NCI-H748 (cell line): ENCODE data around the gene LRRC26.

Source experiments
- DNase-seq: peaks from one replicate; lab custom pipeline; 2025; ENCODE audit not compliant: unreplicated experiment; lab: John Stamatoyannopoulos, UW

The LRRC26 gene

GRCh38 chr9:137169896-137170358, at the start of gene LRRC26:
Gene LRRC26, minus strand, starts transcription at chr9:137170051. Its CDS starts 108 bp downstream, at chr9:137169943.
- no peak for DNase-seq

- no peak for DNase-seq
Measured at GRCh38 chr9:137218754-137219271, 49.0 kb upstream of the LRRC26 start.

GRCh38 chr9:137218212-137218753, 48.4 kb upstream of the LRRC26 start:
- DNase-seq = no peak

GRCh38 chr9:137217276-137218211, 47.7 kb upstream of the LRRC26 start:
- peak; percentile 45 for DNase-seq

GRCh38 chr9:137216188-137216965, 46.5 kb upstream of the LRRC26 start:
- no peak for DNase-seq

- no peak for DNase-seq
Measured at GRCh38 chr9:137215196-137215986, 45.5 kb upstream of the LRRC26 start.

- no peak for DNase-seq
Measured at GRCh38 chr9:137214620-137215019, 44.8 kb upstream of the LRRC26 start.

GRCh38 chr9:137213160-137214060, 43.6 kb upstream of the LRRC26 start:
- no peak for DNase-seq

GRCh38 chr9:137212520-137212919, 42.7 kb upstream of the LRRC26 start:
- no peak for DNase-seq

GRCh38 chr9:137211532-137211931, 41.7 kb upstream of the LRRC26 start:
- no peak for DNase-seq

- DNase-seq = no peak
Measured at GRCh38 chr9:137206602-137207001, 36.8 kb upstream of the LRRC26 start.

- DNase-seq = peak; percentile 87
Measured at GRCh38 chr9:137205126-137206069, 35.5 kb upstream of the LRRC26 start, which contains the start of the genes NDOR1 and TMEM203. Gene NDOR1, plus strand, starts transcription at chr9:137205700. Its CDS starts 78 bp downstream, at chr9:137205778. Gene TMEM203, minus strand, starts transcription at chr9:137205648. Its CDS starts 234 bp downstream, at chr9:137205414.

GRCh38 chr9:137204731-137205125, 34.9 kb upstream of the LRRC26 start:
- no peak for DNase-seq

GRCh38 chr9:137202966-137203365, 33.1 kb upstream of the LRRC26 start:
- no peak for DNase-seq

GRCh38 chr9:137201205-137201868, 31.5 kb upstream of the LRRC26 start:
- no peak for DNase-seq

GRCh38 chr9:137200311-137201204, 30.7 kb upstream of the LRRC26 start, which contains the start of gene TPRN:
Gene TPRN, minus strand, starts transcription at chr9:137200741. Its CDS starts 30 bp downstream, at chr9:137200711.
- peak; percentile 100 for DNase-seq
